IPS-18c (cell line): ENCODE measurements around the gene NDN.
A peak's percentile ranks its signal among the peaks of the same experiment; 100 is the strongest.

Experiments
- H3K4me3 ChIP-seq: 2 replicates; pipeline ENCODE4 v1.7.0; 2013; ENCODE audit warnings: low read depth, mild to moderate bottlenecking, low read length, moderate library complexity; ENCODE audit not compliant: insufficient read depth
- H3K9me3 ChIP-seq: one replicate; pipeline ENCODE4 v1.6.1; 2013; ENCODE audit warnings: mild to moderate bottlenecking, low read length, moderate library complexity; ENCODE audit not compliant: control insufficient read depth, insufficient read depth

Gene NDN

GRCh38 chr15:23646165-23647000 is 40.7 kb downstream of the NDN start:
- Histone ChIP-seq H3K9me3 (peaks cover 12% of the 10 kb centered on the region), H3K4me3 (peak overlapping the region; percentile 63)

DNA sequence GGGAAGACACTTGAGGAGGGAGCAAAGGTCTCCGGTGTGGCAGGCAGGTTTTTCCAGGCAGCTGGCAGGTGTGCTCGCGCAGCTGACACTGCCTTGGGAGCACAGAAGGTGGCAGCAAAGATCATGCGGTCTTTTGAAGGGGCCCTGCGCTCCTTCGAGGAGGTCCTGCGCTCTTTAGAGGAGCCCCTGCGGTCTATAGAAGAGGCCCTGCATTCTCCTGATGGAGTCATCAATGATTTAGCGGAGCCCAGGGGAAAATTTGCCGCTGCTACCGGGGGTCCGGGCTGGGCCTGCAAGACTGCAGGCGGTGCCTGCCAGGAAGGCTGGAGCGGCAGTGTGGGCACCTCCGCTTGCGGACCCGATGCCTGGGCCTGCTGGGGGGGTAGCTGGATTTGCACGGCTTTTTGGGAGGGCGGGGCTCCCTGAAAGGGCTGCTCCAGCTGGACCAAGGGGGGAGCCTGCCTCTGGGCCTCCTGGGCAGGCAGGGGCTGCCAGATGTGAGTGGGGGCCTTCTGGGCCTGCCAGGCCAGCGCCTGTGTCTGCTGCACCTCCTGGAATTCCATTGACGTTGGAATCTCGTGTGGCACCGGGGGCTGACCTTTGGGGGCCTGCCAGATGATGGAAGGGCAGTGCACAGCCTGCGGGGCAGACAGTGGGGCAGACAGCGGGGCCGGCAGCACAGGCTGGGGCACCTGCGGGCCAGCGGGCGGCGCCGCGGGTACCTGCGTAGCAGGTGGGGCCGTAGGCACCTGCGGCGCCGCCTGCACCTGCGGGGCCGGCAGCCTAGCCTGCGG is 41.5 kb downstream of the NDN start:
- no peak overlapping the region for H3K4me3 ChIP-seq

GRCh38 chr15:23644829-23645228 is 42.3 kb downstream of the NDN start:
- peaks cover 12% of the 10 kb centered on the region for H3K9me3 ChIP-seq

More for the DNA sequence above, 41.5 kb downstream of the NDN start:
- peaks cover 12% of the 10 kb centered on the region for H3K9me3 ChIP-seq

DNA sequence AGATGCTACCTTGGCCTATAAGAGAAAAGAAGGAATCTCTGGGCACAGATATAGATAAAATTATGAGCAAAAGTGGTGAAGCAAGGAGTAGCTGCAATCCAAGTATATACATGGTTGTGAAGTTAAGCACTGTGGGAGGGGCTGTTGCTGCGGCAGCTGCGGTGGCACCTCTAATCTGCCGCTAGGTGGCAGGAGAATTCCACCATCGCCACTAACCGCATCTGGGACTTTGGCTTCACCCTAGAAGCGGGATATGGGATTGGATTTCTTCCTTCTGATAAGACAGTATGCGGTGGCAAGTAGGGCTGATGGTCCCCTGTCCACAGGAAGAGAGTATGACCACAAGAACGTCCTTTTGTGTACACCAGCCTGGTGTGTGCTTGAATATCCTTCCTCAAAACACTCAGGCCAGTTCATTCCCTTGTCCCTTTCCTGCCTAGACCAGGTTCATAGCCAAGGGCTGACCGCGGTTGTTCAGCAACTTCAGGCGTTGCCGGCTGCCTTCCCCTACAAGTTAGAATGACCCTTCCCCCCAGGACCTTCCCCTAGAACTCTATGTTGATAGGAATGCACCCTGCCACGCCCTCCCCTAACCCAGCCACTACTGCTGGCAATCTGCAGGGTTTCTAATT is 44.6 kb downstream of the NDN start:
- peaks cover 6% of the 10 kb centered on the region for H3K9me3 ChIP-seq
- H3K4me3 ChIP-seq, result no peak overlapping the region

More at GRCh38 chr15:23644829-23645228, 42.3 kb downstream of the NDN start:
- no peak overlapping the region for H3K4me3 ChIP-seq
